NB4 (cell line): ENCODE data around the gene MICOS13.

ENCODE experiments used
- POLR2A ChIP-seq: IDR thresholded peaks from 2 replicates; pipeline ENCODE4 v1.6.1; 2011; ENCODE audit warnings: mild to moderate bottlenecking; ENCODE audit not compliant: insufficient read length; ENCODE audit errors: extremely low read depth
- TF ChIP-seq, protein P1 (sequence below): IDR thresholded peaks from one replicate; pipeline ENCODE4 v1.5.1; 2012; ENCODE audit warnings: low read depth, low read length

DNA sequence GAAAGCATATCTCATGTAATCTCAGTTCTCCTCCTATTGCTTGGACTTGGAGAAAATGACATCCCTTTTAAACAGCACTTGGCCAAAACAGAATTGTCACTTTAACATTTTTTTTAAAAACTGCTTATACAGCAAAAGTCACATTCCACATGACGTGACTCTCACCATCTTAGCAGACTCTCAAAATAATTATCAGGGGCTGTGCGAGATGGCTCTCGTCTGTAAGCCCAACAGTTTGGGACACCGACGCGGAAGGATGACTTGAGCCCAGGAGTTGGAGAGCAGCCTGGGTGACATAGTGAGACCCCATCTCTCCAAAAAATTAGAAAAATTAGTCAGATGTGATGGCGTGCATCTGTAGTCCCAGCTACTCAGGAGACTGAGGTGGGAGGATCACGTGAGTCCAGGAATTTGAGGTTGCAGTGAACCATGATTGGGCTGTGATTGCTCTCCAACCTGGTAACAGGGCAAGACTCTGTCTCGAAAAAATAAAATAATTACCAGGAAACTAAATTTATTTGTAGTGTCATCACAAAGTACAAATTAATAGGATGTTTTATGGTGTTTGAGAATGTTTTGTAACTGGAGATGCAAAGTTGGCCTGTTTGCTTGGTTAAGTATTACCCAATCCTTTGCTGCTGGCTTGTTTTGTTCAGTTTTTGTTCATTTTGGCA lies 48.6 kb downstream of the MICOS13 start:
- TF ChIP-seq, protein P1, sequence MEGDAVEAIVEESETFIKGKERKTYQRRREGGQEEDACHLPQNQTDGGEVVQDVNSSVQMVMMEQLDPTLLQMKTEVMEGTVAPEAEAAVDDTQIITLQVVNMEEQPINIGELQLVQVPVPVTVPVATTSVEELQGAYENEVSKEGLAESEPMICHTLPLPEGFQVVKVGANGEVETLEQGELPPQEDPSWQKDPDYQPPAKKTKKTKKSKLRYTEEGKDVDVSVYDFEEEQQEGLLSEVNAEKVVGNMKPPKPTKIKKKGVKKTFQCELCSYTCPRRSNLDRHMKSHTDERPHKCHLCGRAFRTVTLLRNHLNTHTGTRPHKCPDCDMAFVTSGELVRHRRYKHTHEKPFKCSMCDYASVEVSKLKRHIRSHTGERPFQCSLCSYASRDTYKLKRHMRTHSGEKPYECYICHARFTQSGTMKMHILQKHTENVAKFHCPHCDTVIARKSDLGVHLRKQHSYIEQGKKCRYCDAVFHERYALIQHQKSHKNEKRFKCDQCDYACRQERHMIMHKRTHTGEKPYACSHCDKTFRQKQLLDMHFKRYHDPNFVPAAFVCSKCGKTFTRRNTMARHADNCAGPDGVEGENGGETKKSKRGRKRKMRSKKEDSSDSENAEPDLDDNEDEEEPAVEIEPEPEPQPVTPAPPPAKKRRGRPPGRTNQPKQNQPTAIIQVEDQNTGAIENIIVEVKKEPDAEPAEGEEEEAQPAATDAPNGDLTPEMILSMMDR = no peak
- no peak for TF ChIP-seq POLR2A
